Hematopoietic multipotent progenitor cell treated with erythropoietin and hydrocortisone succinate and interleukin-3 and kit ligand, for 4 days (in vitro differentiated cells): Measurements from ENCODE around the gene SLC37A2.

Experiments used
- DNase-seq: peaks from one replicate; pipeline ENCODE4 v3.0.0-alpha.2; 2015

The SLC37A2 gene

DNA sequence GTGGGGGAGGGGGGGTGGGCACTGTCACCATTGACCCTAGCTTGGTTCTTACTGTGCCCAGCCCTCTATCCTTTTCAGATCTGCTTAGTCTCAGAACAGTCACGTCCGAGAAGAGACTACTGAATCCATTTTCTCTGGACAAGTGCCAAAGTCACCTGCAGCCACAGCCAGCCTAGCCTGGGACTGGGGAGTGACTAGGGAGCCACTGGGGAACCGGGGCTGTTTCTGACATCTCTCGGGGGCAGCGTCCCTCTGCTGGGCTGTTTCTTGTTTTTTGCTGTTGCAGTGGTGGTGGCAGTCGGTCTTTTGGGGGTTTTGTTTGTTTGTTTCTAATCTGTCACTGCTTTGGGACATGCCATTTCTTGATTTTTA lies 8.7 kb downstream of the SLC37A2 start:
- no peak for DNase-seq

DNA sequence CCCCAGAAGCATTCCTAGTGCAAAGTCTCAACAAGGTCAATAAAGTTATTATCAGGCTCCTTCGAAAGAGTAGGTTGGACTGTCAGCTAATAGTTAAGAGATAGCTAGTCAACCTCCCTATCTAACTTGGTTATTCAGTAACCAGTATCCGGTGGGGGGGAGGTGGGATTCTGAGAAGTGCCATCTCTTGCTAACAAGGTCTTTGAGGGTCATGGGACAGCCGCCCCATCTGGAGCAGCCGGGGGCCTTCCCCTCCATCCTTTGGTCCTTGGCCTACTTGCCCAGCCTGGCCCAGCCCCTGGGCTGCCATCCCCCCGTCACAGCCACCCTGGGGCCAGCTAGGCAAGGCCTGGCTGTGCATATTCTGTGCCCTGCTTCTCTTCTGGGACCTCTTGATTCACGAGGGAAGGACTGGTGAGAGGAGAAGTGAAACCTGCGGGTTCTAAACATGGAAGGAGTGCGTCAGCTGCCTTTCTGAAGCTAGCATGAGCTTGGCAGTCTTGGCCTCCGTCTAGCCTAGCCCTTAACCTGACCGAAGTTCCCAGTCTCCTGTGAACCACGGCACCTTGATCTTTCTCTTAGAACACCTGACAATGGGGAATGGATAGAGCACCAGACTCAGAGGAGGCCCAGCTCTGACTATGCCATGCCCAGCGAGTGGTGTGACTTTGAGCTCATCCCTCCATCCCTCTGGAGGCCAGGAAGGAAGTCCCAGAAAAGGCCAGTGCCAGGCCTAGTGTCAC lies 9.3 kb downstream of the SLC37A2 start:
- no peak for DNase-seq

DNA sequence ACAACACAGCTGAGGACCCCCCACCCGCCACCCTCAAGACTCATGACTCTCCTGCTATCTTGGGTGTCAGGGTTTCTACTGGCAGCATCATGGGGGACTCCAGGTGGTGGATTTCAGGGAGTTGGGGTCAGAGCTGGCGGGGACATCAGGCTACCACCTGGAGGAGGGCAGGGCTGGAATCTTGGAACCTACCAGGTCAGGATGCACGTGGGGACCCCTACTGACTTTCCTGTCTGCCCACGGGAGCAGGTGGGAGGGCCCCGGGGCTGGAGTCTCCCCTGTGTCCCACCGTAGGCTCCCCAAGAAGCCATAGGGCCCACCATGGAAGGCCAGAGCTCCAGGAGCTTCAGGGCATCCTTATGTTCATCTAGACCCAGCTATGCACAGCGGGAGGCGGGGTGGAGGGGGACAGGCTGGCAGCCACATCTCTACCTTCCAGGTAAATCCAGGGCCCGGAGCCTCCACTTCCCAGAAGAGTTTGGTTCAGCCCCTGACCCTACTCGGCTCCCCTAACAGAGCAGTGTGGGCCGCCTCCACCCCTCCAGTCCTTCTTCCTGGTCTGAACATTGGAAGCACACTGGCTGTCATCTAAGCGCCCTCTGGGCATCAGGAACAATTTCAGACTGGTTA lies 10.0 kb downstream of the SLC37A2 start:
- DNase-seq: no peak

DNA sequence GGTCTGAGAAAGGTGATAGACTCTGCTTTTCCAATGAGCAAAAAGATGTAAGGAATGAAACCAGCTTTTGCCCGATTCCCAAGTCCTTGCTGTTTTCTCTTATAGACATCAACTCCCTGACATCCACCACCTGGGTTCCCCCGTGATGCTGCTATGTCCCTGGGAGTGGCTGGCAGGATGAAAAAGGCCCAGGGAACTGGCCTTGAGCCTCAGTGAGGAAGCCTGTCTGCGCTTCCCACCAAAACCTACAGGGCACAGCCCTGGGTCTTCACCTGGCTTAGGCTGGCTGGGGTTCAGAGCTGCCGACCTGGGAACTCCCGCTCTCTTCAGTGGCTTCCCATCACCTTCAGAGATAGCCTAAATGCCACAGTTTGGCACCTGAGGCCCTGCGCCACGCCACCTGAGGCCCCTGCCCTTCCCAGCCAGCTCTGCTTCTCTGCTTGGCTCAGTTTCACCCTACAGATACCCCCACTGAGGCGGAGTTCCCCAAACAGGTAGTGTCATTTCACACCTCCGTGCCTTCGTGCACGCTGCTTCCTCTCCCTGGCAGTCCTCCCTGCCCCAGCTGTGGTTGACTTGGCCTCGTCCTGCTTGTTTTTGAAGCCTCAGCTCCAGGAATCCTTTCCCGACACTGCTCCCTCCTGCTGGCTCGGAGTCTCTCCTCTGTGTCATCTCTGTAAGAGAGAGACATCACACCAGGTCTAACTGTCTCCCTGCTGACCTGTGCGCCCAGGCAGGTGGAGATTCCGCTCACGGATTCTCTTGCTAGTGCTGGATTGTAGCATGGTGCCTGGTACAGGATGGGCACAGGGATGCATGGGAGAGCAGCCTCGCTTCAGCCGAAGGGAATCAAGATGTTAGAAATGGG lies 10.7 kb downstream of the SLC37A2 start:
- DNase-seq: no peak

DNA sequence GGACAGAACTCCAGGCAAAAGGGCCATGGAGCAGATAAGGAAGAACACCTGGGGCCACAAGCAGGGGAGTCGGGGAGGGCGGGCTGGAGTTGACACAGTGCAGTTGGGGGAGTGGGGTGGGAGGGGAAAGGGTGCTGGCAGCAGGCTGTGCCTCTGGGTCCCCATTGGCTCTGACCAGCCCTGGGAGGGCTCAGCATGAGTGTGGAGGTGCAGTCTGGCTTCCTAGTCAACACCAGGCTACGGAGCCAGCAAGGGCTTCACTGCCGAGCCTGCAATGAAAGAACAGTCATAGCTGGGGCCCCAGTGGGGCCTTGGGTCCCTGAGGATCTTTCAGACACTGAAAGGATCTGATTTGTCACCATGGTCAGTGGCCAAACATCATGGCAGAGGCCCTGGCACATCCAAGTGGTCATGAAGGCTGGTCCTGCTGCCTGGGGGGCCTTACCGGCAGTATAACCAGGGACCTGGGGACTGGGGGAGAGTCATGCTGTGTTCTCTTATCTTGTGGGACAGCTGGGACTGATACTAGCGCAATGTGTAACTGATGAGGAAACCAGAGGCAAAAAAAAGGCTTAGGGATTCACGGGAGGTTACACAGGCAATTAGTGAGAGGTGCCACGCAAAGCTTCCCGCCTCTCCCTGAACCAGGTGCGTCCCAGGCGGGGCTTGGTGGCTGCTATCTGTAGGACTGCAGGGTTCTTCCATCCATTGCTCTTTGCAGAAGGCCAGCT lies 11.6 kb downstream of the SLC37A2 start:
- DNase-seq: no peak

DNA sequence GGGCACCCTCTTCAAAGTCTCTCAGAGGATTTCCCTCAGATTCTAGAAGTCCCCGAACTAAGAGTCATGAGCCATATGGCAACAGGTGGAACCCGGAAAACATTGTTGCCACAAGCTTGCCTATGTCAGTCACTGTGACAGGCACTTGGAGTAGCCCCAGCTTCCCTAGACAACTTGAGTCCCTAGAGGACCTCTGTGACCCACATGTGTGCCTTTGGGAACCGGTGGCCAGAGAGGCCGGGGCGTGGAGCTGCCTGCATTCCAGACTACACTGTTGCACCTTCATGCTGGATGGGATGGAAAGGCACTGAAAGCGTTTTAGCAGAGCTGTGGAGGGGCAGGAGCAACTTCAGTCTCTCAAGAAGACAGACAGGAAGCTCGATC lies 12.1 kb downstream of the SLC37A2 start:
- DNase-seq: no peak

DNA sequence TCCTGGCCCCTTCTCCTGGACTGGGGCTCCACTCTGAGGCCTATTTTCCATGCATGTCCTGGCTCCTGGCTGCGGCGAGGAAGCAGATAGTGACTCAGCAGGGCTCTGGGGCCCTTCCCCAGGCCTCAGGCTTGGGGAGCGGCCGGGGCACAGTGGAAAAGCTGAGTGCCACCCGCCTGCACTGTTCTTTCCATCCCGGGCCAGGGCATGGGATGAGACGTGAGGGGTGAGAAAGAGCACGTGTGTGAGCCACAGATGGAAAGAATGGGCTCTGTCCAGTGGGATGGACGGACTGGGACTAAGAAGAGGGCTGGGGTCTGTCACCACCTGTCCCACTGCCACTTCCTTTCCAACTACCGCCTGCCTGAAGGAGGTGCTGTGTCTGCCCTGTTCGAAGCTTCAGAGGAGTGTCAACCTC lies 12.8 kb downstream of the SLC37A2 start:
- DNase-seq: no peak

DNA sequence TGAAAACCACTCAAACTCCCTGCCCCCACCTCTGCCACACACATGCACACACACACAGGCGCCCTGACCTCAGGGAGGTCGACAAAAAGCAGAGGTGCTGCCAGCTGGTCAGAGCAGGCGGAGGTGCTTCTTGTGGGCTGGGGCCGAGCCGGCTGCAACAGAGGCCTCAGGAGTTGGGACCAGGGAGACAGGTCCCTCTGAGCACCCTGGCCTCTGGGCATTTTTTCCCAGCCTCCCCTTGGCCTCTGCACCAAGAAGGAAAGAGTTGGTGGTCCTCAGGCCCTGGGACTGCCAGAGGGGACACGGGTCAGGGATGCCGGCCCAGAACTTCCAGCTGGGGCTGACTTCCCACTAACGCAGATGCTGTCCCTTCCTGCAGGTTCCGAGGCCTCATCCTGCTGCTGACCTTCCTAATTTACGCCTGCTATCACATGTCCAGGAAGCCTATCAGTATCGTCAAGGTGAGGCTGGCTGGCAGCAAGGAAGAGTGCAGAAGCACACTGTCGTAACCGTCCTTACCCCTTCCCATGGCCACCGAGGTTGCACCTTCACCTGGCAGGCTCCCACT lies 13.4 kb downstream of the SLC37A2 start:
- DNase-seq: no peak

DNA sequence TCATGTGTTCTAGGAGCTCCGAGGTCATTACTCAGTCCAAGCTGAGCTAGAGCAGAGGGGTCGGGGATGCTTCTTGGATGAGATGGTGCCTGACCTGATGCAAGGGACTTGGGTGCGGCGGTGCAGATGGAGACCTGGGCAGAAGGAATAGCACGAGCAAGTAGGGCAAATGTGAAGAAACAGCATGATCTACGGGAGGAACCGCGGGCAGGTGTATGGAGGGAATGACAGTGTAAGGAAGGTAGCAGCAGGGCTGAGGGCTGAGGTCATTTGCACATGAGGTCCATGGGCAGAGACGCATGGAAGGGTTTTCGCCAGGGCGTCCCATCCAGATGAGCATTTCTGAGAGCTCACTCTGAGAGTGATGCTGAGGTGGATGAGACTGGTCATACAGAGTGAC lies 14.9 kb downstream of the SLC37A2 start:
- no peak for DNase-seq

DNA sequence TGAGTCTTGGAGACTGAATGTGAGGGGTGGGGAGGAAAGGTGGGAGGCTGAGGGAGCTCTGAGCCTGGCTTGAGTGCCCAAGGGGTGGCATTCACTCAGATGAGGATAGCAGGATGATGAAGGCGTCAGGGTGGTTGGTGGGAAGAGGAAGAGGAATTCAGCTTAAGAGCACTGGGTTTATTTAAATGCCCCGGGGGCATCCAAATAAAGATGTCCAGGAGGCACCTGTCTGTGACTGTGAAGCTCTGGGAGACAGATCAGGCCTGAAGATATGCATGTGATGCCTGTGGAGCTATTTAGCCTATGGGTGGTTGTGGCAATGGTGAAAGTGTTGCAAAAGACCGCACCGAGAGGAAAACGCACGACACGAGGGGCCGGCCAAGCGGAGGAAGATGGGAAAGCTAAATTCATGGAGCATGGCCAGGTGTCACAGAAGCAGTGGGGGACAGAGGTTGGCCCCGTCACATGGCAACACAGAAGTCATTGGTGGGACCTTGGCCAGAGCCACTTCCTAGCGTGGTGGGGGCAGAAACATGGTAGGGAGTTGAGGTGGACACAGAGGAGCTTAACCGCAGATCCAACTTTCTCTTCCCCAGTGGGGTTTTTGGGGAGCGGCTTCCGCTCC lies 15.5 kb downstream of the SLC37A2 start:
- DNase-seq: no peak

DNA sequence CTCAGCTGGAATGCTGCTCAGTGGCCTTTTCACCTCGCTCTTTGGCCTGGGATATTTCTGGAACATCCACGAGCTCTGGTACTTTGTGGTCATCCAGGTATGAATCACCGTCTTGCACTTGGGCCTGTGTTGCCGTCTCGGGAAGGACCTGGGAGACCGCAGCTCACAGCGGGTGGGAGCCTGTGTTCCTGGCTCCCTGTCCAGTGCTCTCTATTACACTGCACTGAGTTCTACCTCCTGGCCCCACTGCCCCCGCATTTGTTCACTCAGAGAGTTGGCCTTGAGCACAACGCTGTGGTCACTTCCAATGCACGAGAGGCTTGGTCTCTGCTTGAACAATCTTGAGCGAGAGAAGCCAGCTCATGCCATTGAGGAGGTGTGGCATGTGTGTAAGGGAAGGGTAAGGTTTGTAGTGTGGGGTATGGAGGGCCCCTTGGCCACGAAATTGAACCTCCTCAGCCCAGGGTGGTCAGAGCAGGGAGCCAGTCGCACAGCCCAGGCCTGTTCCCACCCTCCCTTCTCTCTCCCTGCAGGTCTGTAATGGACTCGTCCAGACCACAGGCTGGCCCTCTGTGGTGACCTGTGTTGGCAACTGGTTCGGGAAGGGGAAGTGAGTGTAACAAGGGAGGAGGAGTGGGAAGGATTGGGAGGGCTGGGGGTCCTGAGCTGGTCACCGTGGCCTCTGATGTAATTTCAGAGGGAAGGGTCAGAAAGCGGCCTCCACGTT lies 16.2 kb downstream of the SLC37A2 start:
- no peak for DNase-seq

DNA sequence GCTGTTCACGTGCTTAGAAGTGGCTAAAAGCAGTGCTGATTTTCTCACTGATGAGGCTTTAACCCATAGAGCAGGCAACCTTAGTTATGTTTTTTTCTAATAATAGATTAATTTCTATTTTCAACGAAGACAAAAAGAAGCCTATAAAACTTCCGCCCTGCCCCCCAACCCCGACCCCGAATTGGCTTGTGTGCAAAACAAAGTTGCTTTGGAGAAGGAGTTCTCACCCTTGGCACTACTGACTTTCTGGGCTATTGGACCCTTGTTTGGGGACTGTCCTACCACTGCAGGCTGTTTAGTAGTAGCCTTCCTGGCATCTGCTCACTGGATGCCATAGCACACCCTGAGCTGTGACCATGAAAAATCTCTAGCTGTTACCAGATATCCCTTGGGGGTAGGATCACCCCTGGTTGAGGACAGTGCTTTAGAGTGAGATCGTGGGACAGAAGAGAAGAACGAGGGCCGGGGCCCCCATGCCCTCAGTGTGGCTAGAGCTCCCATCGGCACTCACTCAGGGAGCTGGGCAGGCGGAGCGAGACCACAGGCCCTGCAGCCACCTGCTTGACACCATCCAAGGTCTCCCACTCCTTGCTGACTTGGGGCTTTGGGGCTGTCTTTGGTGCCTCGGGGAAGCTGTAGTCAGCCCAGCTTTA lies 16.9 kb downstream of the SLC37A2 start:
- no peak for DNase-seq

DNA sequence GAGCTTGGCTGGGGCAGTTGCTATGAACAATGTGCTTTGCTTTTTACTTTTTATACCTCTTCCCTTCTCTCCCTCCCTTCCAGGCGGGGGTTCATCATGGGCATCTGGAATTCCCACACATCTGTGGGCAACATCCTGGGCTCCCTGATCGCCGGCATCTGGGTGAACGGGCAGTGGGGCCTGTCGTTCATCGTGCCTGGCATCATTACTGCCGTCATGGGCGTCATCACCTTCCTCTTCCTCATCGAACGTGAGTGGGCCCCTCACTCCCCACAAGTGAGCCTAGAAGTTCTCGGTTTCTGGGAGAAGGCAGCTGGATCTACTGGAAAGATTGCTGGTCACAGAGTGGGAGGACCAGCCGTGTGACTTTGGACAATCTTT lies 17.4 kb downstream of the SLC37A2 start:
- no peak for DNase-seq

DNA sequence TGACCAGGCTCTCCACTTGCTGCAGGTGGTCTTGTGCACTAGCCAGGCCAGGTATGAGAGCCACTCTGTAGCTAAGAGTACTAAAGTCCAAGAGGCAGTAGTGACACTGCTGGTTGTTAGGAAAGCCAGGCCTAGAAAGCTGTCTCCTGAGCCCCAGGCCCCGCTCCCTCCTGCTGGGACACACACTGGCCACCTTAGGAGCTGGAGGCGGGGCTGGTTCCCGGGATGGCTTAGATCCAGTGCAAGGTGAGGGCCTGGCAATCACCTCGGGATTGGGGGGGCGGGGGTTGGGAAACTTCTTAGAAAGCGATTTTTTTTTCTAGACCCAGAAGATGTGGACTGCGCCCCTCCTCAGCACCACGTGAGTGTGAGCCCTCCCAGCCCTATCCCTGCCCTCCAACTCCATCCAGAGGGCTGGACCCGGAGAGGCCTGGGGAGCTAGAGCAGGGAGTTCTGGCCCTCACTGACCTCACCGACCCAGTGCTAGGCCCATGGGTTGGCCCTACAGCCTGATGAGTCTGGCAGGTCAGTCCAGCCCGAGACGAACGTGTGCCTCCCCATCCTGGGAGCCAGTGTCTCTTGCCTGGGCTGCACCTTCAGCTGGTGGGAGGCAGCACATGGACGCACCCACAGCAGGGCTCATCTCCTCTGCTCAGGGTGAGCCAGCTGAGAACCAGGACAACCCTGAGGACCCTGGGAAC lies 18.1 kb downstream of the SLC37A2 start:
- no peak for DNase-seq

DNA sequence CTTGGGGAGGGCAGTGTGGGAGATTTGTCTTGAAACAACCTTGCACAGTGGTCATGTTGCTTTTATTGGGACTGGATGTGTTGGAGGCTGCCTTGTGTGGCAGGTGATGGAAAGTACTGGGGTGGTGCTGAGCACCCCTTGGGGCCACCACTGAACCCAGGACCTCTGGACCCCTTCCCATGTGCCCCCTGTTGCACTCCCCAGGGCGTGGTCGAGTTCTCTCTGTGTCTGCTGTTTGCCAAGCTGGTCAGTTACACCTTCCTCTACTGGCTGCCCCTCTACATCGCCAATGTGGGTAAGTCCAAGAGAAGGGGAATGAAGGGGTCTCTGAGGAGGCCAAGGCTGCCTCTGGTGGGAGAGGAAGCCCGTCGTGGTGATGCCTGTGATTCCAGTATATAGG lies 18.9 kb downstream of the SLC37A2 start:
- no peak for DNase-seq

DNA sequence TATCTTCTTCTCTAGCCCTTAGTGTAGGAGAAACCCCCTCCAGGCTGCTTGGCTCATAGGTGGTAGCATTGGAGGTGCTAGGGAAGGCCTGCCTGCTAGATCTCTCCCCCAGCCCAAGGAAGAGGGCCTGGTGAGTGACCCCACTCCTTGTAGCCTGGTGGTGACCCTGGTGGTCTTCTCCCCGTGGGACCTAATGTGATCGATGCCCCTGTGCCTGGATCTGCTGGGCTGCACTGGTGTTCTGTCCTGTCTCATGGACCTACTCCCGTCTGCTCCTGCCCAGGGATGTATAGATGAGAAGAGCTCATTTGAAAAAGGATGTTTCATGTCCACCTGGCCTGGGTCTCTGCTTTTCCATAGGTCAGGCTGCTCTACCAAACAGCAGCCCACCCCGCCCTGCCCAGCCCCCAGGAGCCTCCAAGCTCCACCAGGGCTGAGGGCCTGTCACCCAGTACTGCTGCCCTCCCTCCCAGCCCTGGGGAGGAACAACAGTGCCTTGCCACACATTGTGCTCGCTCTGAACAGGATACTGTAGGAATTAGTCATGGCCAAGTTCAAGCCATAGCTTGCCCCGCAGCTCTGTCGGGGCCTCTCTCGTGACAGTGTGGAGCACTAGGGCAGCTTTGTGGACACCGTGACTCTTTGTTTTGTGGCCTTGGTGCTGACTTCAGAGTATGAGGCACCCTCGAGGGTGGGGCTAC lies 19.7 kb downstream of the SLC37A2 start:
- no peak for DNase-seq

DNA sequence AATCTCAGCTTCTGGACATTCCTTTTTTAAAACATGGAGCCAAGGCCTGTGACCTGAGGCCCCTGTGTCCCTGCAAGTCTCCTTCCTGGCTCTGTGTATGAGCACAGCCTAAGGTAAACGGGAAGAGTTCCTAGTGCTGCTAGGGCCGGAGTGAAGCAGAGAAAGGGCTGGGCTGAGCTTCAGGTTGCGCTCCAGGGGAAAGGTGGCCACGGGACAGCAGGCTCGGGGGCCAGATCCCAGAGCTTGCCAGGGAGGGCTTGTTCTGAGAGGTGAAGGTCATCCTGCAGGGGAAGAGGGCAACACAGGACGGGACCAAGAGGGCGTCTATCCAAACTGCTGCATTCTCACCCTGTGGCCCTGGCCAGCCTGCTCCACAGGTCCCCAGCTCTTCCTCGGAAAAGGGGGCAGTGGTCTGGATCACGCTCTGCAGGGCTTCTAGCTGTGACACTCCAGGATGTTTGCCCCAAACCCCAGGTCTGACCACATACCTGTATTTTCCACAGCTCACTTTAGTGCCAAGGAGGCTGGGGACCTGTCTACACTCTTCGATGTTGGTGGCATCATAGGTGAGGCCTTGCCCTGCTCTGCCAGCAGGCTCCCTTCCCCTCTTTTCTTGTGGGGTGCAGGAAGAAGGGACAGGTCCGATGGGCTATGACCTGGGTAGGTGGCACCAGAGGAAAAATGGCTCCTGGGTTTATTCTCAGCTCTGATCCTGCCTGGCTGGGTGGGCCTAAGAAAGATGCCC lies 20.4 kb downstream of the SLC37A2 start:
- no peak for DNase-seq

DNA sequence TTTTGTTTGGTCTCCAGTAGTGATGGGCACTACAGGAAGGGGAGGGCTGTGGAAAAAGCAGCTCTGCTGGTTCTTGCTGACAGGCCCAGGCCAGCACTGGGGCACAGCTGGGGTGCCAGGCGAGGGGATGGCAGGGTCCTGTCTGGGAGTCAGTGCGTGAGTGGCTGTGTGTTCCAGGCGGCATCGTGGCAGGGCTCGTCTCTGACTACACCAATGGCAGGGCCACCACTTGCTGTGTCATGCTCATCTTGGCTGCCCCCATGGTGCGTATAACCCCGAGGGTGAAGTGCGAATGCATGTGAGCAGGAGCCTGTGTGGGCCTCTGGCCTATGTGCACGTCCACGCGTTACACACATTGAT lies 20.9 kb downstream of the SLC37A2 start:
- no peak for DNase-seq

DNA sequence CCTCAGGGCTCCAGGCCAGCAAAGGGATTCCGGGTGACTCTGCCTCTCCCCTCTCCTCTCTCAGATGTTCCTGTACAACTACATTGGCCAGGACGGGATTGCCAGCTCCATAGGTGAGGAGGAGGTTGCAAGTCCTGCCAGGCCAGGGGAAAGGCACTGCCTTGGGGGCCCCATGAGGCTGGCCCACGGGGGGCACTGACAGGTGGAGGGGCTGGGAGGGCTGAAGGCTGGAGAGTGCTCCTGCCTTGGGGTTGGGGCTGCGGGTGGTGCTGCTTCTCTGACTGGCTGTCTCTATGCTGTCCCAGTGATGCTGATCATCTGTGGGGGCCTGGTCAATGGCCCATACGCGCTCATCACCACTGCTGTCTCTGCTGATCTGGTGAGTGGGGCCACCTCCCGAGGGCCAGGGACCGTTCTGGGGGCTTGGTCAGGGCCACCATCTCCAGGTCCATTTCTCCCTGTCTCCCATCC lies 21.7 kb downstream of the SLC37A2 start:
- DNase-seq: no peak
